AG04450 (cell line): ENCODE measurements around the gene CDK5R2. TPM values are rescaled to one million over a fixed set of nuclear protein-coding genes. Genes with fewer than 3 reads are reported as not detected.

Experiments used
- CTCF ChIA-PET: fragments of 300-600, 350-600 bp; formaldehyde crosslinking; extraction: SDS; loops from one replicate; lab custom pipeline; 2022; ENCODE audit warnings: antibody characterized with exemption, inconsistent platforms; lab: Charles Lee
- POLR2A ChIA-PET: fragments of 350-600 bp; formaldehyde crosslinking; extraction: SDS; loops from one replicate; lab custom pipeline; 2021; ENCODE audit warnings: antibody characterized with exemption, inconsistent platforms; lab: Yijun Ruan, JAX
- DNase-seq: peaks from one replicate; pipeline ENCODE4 v3.0.0-alpha.2; 2011; ENCODE audit warnings: low read depth, low spot score
- H3K27ac ChIP-seq: one replicate; pipeline ENCODE4 v1.5.1; 2012; ENCODE audit warnings: low read depth, low read length, control low read depth
- H3K27me3 ChIP-seq: one replicate; pipeline ENCODE4 v1.6.0; 2012; ENCODE audit warnings: low read length; ENCODE audit not compliant: control insufficient read depth, insufficient read depth
- H3K4me3 ChIP-seq: 2 replicates; pipeline ENCODE4 v1.5.1; 2011; ENCODE audit warnings: mild to moderate bottlenecking, low read depth, low read length, control low read depth
- H3K9me3 ChIP-seq: 2 replicates; pipeline ENCODE4 v1.5.1; 2012; ENCODE audit warnings: low read length; ENCODE audit not compliant: control insufficient read depth, insufficient read depth
- CTCF ChIP-seq: IDR thresholded peaks from 2 replicates; pipeline ENCODE4 v1.5.1; 2011; ENCODE audit warnings: low read depth, low read length, control low read depth, inconsistent platforms
- polyA plus RNA-seq: library from polyadenylated mRNA; depleted of rRNA; stranded (reverse); fragments of >200 nt; gene quantifications from 2 replicates; pipeline ENCODE4 v1.2.3, GENCODE V29; 2011

Gene CDK5R2
- polyA plus RNA-seq, 1 experiment: 0.05 TPM

- Histone ChIP-seq H3K27me3 (peaks cover 19% of the 10 kb centered on the region), H3K9me3 (no peaks in the 10 kb centered on the region), H3K4me3 (no peak overlapping the region), H3K27ac (no peak overlapping the region)
- TF ChIP-seq CTCF: no peak
- ChIA-PET CTCF (interaction anchor here (1.5 kb wide), 1 partner anchor 9 kb away, joined by 6 read pairs; no protein-coding TSS in a partner anchor), POLR2A (no interaction called here)
- no peak for DNase-seq
These were observed 11.4 kb downstream of the CDK5R2 start for GRCh38 chr2:218970894-218971293.

GRCh38 chr2:218975060-218975777 lies 15.8 kb downstream of the CDK5R2 start:
- CTCF ChIA-PET: interaction anchor here (0.9 to 1.2 kb wide), 3 partner anchors 8 to 184 kb away, joined by 3 to 4 read pairs (median 3); no protein-coding TSS in a partner anchor
- H3K4me3 ChIP-seq: no peak overlapping the region
- H3K27me3 ChIP-seq: peaks cover 37% of the 10 kb centered on the region
- TF ChIP-seq CTCF: no peak
- no peak overlapping the region for H3K27ac ChIP-seq
- no peaks in the 10 kb centered on the region for H3K9me3 ChIP-seq
- POLR2A ChIA-PET: interaction anchor here (0.7 kb wide), 1 partner anchor 23 kb away, joined by 4 read pairs; no protein-coding TSS in a partner anchor
- no peak for DNase-seq

GRCh38 chr2:218979846-218980734 lies 20.6 kb downstream of the CDK5R2 start:
- ChIA-PET CTCF (interaction anchor here (0.6 to 2.5 kb wide), 44 partner anchors 9 to 248 kb away, joined by 3 to 17 read pairs (median 4); partner anchors contain the start of gene ABCB6), POLR2A (no interaction called here)
- no peak for DNase-seq
- Histone ChIP-seq H3K4me3 (peak overlapping the region; percentile 42), H3K27ac (no peak overlapping the region), H3K9me3 (peaks cover 5% of the 10 kb centered on the region; the same call in 1 of the 2 replicates), H3K27me3 (peaks cover 69% of the 10 kb centered on the region)
- TF ChIP-seq CTCF: peak; percentile 86

- H3K9me3 ChIP-seq: peaks cover 5% of the 10 kb centered on the region; the same call in 1 of the 2 replicates
- H3K4me3 ChIP-seq: no peak overlapping the region
- H3K27ac ChIP-seq: no peak overlapping the region
- ChIA-PET CTCF (interaction anchor here (0.6 to 2.5 kb wide), 40 partner anchors 8 to 249 kb away, joined by 3 to 17 read pairs (median 4); no protein-coding TSS in a partner anchor), POLR2A (no interaction called here)
- DNase-seq: no peak
- H3K27me3 ChIP-seq: peaks cover 70% of the 10 kb centered on the region
- TF ChIP-seq CTCF: 0 out of 2 replicates have a peak, but pooled peaks have one; percentile 3
These were observed 21.4 kb downstream of the CDK5R2 start for GRCh38 chr2:218980735-218981389.
